GM13977 (cell line): Measurements from ENCODE around the gene RBFOX2.

Source experiments
- DNase-seq: peaks from one replicate; pipeline ENCODE4 v3.0.0; 2012; ENCODE audit warnings: low spot score
- in situ Hi-C: fragments of 300-500 bp; cut with MboI; formaldehyde crosslinking; loops from one replicate; pipeline ENCODE4 v1.12.0; 2022; ENCODE audit warnings: low sequenced_read_pairs, low pct_unique_long_range_greater_than_20kb, mixed read lengths, inconsistent platforms; ENCODE audit not compliant: unreplicated experiment
- TF ChIP-seq, protein P1 (sequence below): IDR thresholded peaks from 2 replicates; pipeline ENCODE4 v1.5.1; 2012; ENCODE audit warnings: mild to moderate bottlenecking, control low read depth; ENCODE audit not compliant: insufficient read depth; ENCODE audit errors: extremely low read depth, missing control alignments

RBFOX2 gene

GRCh38 chr22:35837101-35837727 lies 191.4 kb downstream of the RBFOX2 start:
- TF ChIP-seq, protein P1, sequence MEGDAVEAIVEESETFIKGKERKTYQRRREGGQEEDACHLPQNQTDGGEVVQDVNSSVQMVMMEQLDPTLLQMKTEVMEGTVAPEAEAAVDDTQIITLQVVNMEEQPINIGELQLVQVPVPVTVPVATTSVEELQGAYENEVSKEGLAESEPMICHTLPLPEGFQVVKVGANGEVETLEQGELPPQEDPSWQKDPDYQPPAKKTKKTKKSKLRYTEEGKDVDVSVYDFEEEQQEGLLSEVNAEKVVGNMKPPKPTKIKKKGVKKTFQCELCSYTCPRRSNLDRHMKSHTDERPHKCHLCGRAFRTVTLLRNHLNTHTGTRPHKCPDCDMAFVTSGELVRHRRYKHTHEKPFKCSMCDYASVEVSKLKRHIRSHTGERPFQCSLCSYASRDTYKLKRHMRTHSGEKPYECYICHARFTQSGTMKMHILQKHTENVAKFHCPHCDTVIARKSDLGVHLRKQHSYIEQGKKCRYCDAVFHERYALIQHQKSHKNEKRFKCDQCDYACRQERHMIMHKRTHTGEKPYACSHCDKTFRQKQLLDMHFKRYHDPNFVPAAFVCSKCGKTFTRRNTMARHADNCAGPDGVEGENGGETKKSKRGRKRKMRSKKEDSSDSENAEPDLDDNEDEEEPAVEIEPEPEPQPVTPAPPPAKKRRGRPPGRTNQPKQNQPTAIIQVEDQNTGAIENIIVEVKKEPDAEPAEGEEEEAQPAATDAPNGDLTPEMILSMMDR = no peak
- DNase-seq = no peak
- in situ Hi-C loops = no loop called here

- no peak for DNase-seq
- TF ChIP-seq, protein P1 = no peak
Measured at GRCh38 chr22:35835998-35836691, 192.5 kb downstream of the RBFOX2 start.

GRCh38 chr22:35835267-35835997 lies 193.2 kb downstream of the RBFOX2 start:
- in situ Hi-C loops = no loop called here
- no peak for DNase-seq
- TF ChIP-seq, protein P1 = no peak

More at GRCh38 chr22:35835998-35836691, 192.5 kb downstream of the RBFOX2 start:
- in situ Hi-C loops = no loop called here

- in situ Hi-C loops = no loop called here
Measured at GRCh38 chr22:35834061-35834460, 194.6 kb downstream of the RBFOX2 start.

GRCh38 chr22:35830305-35830704 lies 198.3 kb downstream of the RBFOX2 start:
- TF ChIP-seq, protein P1 = no peak
- DNase-seq = no peak
- in situ Hi-C loops = no loop called here

More at GRCh38 chr22:35834061-35834460, 194.6 kb downstream of the RBFOX2 start:
- no peak for DNase-seq
- TF ChIP-seq, protein P1 = no peak

- in situ Hi-C loops = no loop called here
- DNase-seq = no peak
- TF ChIP-seq, protein P1 = no peak
Measured at GRCh38 chr22:35824256-35824655, 204.4 kb downstream of the RBFOX2 start.
